ENCODE data around the gene SMDT1.

The SMDT1 gene

DNA sequence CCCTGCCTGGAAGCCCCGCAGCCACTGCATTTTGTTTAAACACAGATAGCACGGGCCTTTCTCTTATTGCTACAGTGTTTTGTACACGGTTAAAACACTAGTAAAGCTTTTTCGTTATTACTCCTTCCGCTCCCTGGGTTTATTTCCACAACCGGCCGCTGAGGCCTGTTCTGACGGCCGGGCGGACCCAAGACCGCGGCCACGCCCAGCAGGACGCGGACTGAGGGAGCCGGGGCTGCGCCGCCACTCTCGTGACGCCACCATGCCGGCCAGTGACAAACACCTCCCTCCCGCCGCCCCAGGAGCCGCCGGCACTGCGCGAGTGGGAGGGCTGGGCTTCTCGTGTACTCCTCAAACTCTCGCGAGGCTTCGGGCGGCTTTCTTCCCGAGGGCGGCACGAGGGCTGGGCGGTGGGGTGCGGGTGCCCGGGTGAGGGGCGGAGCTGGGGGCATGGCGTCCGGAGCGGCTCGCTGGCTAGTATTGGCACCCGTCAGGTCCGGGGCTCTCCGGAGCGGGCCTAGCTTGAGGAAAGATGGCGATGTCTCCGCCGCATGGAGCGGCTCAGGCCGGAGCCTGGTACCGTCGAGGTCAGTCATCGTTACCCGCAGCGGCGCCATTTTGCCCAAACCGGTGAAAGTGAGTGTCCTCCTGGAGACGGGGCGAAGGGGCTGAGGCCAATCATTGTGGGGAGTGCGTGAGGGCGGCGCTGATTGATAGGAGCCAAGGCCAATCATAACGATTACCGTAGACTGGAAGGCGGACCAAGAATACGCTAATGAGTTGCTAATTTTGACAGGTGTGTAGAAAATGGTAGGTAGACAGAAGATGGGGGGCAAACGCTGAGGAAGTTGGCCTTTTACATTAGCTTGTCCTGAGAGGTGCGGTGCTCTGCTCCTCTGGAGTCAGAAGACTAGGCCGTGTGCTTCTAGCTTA, at the start of gene SMDT1:
Gene SMDT1 (plus strand): TSS at position 382 of the 933 bp plus-strand sequence. CDS start 69 bp downstream, at position 451.
- peak; percentile 98 for DNase-seq

- DNase-seq: no peak
These were observed 46.0 kb upstream of the SMDT1 start for GRCh38 chr22:42033263-42034181.

DNA sequence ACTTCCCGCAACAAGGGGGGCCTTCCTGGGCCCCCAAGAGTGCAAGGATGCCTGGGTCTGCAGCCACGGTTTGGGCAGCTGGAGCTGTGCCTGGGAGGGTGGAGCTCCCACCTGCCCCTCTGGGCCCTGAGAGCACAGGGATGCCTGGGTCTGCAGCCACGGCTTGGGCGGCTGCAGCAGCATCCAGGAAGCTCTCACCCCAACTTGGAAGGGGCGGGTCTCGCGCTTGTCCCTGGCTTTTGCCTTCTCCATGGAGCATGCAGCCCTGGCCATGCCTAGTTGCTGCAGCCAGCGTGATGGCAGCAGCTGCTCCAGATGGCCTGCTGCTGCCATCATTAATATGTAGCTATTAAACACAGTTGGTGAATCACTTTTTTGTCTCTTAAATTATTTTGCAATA, 44.2 kb upstream of the SMDT1 start:
- no peak for DNase-seq

- DNase-seq: no peak
These were observed 40.2 kb upstream of the SMDT1 start for GRCh38 chr22:42039271-42039670.

- DNase-seq: no peak
These were observed 37.7 kb upstream of the SMDT1 start for GRCh38 chr22:42041784-42042183.

DNA sequence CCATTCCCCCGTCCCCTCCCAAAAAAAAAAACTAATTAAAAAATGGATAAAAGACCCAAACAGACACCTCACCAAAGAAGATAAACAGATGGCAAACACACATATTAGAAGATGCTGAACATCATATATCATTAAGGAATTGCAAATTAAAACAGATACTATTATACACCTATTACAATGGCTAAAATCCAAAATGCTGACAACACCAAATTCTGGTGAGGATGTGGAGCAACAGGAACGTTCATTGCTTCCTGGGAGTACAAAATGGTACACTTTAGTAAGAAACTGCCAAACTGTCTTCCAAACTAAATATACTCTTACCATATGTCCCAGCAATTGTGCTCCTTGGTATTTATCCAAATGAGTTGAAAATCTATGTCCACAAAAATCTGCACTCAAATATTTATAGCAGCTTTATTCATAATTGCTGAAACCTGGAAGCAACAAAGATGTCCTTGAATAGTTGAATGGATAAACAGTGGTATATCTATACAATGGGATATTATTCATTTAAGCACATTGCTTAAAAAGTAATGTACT, 28.8 kb upstream of the SMDT1 start:
- no peak for DNase-seq

DNA sequence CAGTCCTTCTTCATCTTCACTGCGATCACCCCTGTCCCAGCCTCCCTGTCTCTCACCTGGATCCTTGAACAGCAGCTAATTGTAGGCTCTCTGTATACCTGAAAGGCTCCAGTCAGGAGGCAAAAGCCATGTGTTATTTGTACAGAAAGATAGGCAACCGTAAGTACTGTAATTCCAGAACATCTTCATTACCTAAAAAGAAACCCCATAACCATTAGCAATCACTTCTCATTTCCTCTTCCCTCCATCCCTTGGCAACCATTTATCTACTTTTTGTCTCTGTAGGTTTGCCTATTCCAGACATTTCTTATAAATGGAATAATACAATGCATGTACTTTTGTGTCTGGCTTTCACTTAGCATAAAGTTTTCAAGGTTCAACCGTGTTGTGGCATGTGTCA, 26.7 kb upstream of the SMDT1 start:
- DNase-seq: no peak

DNA sequence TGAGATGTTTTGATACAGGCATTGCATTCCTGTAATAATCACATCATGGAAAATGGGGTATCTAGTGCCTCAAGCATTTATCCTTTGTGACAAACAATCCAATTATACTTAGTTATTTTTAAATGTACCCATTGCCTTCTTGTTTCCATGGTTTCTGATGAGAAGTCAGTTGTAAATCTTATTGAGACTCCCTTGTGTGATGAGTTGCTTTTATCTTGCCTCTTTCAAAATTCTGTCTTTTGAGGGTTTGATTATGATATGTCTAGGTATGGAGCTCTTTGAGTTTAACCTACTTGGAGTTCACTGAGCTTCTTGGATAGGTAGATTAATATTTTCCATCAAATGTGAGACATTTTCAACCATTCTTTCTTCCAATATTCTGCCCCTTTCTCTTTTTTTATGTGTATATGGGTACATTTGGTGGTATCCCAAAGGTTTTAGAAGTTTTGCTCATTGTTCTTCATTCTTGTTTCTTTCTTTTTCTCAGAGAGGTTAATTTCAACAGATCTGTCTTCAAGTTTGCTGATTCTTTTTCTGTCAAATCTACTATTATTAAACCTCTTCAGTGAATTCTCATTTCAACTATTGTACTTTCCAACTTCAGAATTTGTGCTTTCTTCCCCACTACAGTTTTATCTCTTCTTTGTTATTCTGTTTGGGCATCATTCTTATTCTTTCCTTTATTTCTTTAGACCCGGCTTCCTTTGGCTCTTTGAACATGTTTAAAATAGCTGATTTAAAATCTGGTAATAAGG, 22.6 kb upstream of the SMDT1 start:
- no peak for DNase-seq

DNA sequence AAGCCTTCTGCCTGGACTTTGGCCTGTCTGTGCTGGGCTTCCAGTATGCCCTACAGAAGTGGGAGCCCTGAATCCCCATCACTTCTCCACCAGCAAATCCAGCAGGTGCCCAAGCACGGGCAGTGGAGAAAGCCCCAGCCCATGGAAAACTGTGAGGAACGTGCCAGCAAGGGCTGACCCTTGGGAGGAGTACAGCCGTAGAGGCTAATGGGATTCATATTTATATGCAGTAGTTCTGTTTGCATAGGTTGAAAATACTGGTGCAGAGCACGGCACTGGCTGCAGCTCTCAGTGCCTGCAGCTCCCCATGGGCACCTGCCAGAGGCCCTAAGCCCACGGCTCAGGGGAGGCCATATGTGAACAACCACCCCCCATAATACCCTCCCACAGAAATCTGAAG, 19.0 kb upstream of the SMDT1 start:
- no peak for DNase-seq

DNA sequence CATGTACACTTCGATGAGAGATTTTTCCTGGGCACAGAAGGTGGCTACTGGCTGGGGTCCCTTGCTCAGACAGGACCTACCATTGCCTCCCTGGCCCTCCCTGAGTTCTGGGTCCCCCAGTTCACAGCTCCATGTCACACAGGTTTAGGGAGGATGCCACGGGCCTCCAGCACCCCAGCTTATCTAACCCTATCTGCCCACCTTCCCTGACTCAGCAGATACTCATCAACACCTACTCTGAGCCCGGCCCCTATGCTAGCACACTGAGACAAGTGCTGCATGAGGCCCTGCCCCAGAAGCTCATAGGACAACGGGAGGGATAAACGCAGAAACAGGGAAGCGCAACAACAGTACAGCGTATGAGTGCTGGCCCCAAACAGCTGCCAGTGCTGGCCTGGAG, 18.5 kb upstream of the SMDT1 start:
- no peak for DNase-seq

- no peak for DNase-seq
These were observed 16.9 kb upstream of the SMDT1 start for GRCh38 chr22:42062506-42063170.

DNA sequence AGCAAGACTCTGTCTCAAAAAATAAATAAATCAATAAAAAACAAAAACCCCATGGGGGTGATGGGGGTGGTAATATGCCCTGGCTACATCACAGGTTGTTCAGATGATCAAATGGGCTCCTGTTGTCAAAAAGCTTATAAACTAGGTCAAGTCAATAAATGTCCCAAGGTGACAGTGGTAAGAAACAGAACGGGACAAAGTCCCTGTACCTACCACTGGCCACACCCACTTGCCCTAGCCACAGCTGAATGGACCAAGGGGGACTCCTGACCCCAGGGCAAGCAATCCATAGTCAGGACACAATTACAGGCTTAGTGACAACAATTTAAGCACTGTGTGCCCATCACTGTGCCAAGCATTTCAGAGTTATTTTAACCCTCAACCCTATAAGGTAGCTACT, 14.9 kb upstream of the SMDT1 start:
- DNase-seq: no peak

DNA sequence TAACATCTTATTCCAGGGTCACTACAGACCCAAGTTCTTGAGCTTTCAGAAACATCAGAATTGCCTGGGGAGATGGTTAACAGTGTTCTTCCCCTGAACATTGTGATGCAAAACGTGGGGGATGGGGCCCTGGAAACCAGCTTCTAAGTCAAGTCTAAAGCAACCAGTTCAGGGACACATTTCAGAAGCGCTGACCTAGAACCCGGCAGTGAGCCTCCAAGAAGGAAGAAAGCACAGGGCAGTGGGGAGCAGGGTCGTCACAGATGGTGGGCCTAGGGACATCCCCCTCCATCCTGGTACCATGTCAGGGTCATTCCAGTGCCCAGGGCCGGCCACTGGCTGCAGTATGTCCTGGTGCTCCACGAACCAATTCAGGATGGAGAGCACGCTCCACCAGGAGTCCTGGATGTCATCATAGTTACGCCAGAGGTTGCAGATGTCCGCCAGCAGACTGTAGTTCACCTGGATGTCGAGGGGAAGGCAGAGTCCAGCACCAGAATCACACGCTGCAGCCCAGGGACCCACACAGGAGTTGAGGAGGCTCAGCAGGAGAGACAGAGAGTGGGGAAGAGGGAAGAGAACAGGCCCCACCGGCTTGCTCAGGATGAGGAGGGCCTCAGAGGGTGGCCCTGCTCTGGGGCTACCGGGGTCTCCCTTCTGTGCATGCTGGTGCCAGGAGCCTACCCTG, 13.9 kb upstream of the SMDT1 start:
- DNase-seq: no peak

DNA sequence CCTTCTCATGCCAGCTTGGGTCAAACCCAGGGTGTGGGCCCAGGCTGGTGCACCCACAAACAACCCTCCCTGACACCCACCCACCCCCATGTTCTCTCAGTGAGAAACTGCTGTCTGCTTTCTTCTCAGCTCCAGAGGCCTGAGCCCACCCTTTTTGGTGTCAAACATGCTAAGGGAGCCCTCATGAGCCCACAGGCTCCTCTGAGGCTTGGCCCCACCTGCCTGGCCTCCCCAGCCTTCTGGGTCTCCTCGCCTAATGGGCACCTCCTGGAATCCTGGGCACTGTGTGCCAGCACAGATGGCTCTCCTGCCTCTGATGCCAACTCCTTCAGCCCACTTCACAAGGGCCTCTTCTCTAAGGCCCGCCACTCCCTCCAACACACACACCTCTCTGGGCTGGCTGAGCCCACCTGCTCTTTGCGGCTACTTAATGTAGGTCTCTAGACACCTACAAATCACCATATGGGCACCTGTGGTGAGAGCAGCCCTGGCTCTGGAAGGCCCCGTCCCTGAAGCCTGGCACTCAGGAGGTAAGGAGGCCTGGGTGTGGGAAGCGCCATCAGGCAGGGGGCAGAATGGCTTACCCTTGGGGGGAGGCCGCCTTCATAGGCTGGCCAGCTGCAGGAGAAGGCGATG, 13.3 kb upstream of the SMDT1 start:
- DNase-seq: no peak

- DNase-seq: no peak
These were observed 12.6 kb upstream of the SMDT1 start for GRCh38 chr22:42066937-42067336.

DNA sequence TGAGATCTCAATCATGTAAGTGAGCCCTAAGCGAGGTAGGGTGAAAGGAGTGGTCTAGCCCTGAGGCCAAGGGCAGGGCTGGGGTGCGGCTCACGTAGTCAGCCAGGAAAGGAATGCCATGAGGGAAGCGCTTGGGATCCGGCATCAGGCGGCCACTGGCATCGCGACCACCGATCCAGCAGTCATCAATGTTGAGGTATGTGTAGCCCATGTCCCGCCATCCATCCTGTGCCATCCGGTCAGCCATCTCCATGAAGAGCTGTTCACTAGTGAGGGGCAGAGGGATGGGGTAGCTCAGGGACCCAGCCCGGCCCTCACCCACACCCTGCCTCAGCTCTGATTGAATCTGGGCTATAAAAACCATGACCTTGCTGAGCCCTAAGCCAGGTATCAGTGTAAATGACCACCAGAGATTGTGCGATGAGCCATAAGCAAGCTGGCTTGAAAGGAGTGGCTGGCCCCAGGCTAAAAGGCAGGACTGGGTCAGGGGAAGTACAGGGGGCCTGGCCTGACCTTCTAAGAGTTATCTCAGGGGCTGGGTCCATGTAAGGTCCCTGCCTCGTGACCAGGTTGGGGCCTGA, 11.7 kb upstream of the SMDT1 start:
- DNase-seq: no peak

DNA sequence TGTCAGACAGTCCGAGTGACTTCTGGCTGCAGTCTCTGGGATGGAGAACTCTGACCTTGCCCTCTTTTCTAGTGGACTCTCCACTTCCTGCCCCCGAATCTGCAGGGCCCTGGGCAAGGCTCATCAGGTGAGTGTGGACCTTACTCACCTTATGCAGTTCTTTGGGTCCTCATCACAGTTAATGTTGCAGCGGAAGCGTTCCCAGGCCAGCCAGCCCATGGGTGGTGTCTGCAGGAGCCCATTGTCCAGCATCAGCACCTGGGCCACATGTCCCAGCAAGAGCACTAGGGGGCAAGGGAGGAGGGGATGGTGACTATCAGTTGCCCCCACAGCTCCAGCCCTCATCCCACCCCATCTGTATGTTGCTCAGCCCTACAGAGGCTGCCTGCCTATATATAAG, 11.2 kb upstream of the SMDT1 start:
- DNase-seq: no peak

DNA sequence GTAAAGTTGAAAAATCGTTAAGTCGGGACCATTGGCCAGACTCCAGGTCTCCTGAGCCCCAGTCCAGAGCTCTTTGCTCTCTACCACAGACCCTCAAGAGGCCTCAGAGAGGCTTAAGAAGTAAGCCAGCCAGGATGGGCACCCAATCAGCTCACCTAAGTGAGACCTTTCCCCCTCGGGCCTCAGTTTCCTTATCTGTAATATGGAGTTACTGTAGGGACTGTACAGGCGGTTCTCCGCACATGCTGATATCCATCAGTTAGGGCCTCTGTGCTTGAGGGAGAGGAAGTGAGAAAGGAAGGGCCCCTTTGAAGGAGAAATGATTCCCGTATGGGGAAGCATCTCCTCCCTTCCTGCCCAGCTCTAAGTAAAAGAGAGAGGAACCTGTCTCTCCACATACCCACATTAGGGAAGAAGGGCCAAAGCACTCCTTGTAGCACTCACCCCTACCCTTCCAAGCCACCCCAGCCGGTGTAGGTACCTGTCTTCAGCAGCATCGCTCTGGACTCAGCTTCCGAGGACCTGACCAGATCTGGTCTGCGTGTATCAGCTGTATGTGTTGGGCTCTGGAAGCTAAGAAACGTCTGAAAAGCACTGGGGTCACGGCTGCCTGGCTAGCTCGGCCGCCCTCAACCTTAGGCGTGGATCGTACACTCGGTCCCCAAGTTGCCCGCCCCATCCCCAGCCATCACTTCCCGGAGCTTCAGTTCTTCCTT, 9.5 kb upstream of the SMDT1 start:
- DNase-seq: no peak

DNA sequence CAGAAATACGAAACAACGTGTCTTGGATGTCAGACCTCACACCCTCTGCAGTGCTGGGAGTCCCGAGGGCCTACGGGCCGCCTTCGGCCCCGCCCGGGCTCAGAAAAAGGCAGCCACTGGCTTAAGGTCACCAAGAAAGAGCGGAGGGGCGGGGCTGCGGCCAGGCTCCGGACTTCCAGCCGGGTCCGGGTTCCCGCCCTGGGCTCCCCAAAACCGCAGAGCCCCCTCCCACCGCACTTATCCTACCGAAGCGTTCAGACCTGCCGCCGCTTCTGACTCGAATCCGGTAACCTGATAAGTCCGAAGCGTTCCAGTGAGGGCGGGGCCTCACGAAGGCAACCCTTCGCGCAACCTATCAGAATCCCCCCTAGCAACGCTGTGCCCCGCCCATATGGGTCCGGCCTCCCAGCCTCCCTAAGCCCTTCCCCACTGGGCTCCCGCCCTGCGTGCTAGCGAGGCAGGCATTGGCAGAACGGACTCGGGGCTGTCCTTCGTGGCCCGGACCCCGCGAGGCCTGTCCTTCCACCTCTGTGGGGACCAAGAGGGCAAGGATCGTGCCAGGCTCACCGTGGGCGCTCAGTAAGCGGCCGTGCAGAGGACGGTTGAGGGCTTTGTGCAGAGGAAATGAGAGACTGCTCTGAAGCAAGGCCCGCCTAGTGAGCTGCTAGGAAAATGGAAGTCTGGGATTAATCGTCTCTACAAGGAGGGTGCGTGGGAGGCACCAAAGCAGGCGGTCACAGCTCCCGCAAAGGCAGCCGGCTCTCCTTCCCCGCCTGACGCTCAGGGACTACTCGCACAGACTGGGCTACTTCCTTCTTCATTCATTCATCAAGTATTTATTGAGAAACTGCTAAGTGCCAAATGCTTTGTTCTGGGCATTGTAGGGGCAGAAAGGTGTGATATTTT, 8.7 kb upstream of the SMDT1 start, which contains the start of gene NAGA:
Gene NAGA (minus strand): TSS at position 296 of the 906 bp plus-strand sequence. CDS start 515 bp downstream, outside the sequence.
- peak; percentile 98 for DNase-seq
